ENCODE results near the gene PAXX. TPM values are rescaled to one million over a fixed set of nuclear protein-coding genes. Genes with fewer than 3 reads are reported as not detected.

PAXX gene
- total and polyA plus RNA-seq, 9 of the 15 experiments (the other 6 are each of a cell fraction or from before 2014, with no cell fraction given), result 1.2 to 175 (median 38.5) TPM

DNA sequence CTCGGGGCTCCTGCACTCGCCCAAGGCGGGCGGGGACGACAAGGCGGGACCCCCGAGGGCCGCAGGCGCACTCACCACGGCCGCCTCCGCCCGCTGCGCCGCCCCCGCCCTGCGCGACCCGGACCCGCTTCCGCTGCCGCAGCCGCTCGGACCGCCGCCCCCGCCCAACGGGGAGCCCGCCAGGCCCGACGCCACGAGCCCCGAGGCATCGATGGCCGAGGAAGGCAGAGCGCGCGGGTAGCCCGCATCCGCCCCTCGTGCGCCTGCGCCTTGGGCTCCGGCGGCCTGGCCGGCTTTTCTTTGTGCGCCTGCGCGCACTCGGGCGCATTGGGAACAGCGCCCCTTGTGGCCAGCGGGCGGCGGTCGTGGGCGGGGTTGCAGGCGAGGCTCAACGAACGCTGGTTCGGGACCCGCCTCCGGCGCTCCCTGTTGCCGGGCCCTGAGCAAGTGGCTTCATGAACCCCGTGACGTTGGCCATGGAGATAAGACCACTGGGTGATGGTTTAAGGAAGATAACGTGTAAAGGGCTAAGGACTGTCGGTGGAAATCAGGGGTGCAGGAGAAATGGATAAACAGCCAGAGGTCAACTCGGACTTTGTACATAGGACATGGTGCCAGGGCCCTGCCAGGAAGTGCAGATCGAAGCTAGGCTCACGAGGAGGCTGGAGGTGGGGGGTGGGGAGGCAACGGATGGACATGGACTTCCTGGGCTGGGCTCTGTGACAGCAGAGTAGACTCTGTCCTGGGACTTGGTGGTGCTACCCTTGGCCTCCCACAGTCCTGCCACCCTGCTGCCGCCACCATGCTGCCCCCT, 47.5 kb upstream of the PAXX start, which contains the start of the genes C8G and FBXW5 (continued):
- TF ChIP-seq TEAD1 (CRISPR knock-in tag; IDR thresholded peaks at IDR 0.05) (peak; percentile 62 to 82; a peak in 2 of 4 replicates), NFATC3 (IDR thresholded peaks at IDR 0.05) (no peak), ZNF175 (CRISPR knock-in tag; IDR thresholded peaks at IDR 0.05; ENCODE audit: low read depth) (no peak), BCL6 (CRISPR knock-in tag; IDR thresholded peaks at IDR 0.05) (no peak), HNRNPL (IDR thresholded peaks at IDR 0.05; ENCODE audit: low read depth, low read length) (no peak), CHCHD3 (CRISPR knock-in tag; IDR thresholded peaks at IDR 0.05) (no peak), ZNF507 (tag; conservative IDR thresholded peaks at IDR 0.05) (no peak), ZNF79 (CRISPR knock-in tag; IDR thresholded peaks at IDR 0.05; ENCODE audit: low read depth) (no peak), CHD4 (IDR thresholded peaks at IDR 0.05; ENCODE audit: insufficient read depth, insufficient replicate concordance, low read depth, low read length, poor library complexity, severe bottlenecking) (no peak), HDAC6 (IDR thresholded peaks at IDR 0.05; ENCODE audit: low read depth, low read length) (no peak), PTBP1 (IDR thresholded peaks at IDR 0.05; ENCODE audit: low read depth, low read length) (no peak), ZNF316 (IDR thresholded peaks at IDR 0.05) (no peak), C11orf30 (IDR thresholded peaks at IDR 0.05; ENCODE audit: low read depth) (no peak), HIVEP1 (CRISPR knock-in tag; IDR thresholded peaks at IDR 0.05) (peak; percentile 80; the same call in 1 of the 2 replicates), ZNF146 (CRISPR knock-in tag; IDR thresholded peaks at IDR 0.05; ENCODE audit: unreplicated experiment) (no peak)
- TF ChIP-seq, protein P1, sequence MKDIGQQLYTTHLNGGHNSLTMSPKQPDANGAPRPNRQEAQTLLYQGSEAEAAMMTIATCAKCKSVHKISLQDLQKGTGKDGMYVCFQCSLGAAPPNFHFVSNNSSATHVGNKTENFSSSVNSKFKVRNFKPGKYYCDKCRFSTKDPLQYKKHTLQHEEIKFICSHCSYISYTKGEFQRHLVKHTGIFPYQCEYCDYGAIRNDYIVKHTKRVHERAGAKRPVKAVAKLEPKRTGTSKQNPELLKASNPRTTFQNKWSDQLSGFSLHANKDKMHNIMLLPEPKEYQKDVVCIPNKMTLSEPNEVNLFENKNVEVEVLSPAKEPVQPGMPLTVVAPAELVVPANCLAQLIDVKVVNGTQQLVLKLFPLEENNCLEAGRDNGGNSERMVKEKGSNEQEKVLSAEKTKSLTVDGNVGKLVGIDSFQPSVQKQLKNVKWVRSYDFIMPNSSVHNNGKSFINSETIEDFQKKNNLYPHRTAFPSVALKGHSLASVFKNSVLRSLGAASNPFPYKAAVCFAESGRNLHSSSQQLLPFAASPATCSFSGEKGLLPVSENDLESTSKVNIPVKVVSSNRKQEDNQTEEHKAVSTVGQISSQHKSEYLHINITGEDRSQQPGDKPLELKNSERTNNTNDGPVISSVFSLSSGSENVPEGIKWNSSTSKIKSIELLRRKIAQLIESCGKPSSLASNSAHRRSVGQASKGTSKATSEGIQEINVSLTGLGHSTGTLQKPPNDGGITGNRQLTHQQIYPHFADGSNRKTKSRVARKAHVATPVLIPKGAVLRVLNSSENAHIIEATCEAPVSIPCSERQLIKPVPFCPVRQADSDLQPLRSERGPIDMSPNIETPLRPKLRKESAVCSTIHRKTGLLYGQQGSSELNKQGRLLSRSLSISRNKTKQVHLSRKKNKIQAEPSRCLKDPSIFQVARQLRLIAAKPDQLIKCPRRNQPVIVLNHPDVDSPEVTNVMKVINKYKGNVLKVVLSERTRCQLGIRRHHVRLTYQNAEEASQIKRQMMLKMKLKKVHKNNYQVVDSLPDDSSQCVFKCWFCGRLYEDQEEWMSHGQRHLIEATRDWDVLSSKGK (CRISPR knock-in tag; IDR thresholded peaks at IDR 0.05), result no peak
- TF ChIP-seq, protein P2, sequence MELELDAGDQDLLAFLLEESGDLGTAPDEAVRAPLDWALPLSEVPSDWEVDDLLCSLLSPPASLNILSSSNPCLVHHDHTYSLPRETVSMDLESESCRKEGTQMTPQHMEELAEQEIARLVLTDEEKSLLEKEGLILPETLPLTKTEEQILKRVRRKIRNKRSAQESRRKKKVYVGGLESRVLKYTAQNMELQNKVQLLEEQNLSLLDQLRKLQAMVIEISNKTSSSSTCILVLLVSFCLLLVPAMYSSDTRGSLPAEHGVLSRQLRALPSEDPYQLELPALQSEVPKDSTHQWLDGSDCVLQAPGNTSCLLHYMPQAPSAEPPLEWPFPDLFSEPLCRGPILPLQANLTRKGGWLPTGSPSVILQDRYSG (tag; conservative IDR thresholded peaks at IDR 0.05; ENCODE audit: low read depth), result no peak
- TF ChIP-seq, protein P3, sequence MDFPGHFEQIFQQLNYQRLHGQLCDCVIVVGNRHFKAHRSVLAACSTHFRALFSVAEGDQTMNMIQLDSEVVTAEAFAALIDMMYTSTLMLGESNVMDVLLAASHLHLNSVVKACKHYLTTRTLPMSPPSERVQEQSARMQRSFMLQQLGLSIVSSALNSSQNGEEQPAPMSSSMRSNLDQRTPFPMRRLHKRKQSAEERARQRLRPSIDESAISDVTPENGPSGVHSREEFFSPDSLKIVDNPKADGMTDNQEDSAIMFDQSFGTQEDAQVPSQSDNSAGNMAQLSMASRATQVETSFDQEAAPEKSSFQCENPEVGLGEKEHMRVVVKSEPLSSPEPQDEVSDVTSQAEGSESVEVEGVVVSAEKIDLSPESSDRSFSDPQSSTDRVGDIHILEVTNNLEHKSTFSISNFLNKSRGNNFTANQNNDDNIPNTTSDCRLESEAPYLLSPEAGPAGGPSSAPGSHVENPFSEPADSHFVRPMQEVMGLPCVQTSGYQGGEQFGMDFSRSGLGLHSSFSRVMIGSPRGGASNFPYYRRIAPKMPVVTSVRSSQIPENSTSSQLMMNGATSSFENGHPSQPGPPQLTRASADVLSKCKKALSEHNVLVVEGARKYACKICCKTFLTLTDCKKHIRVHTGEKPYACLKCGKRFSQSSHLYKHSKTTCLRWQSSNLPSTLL (IDR thresholded peaks at IDR 0.05), result peak; percentile 32; the same call in 1 of the 2 replicates
- TF ChIP-seq, protein P4, sequence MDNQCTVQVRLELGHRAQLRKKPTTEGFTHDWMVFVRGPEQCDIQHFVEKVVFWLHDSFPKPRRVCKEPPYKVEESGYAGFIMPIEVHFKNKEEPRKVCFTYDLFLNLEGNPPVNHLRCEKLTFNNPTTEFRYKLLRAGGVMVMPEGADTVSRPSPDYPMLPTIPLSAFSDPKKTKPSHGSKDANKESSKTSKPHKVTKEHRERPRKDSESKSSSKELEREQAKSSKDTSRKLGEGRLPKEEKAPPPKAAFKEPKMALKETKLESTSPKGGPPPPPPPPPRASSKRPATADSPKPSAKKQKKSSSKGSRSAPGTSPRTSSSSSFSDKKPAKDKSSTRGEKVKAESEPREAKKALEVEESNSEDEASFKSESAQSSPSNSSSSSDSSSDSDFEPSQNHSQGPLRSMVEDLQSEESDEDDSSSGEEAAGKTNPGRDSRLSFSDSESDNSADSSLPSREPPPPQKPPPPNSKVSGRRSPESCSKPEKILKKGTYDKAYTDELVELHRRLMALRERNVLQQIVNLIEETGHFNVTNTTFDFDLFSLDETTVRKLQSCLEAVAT (IDR thresholded peaks at IDR 0.05), result peak in 1 of 2 experiments; percentile 99; a peak in 2 of 4 replicates
- TF ChIP-seq, protein P5, sequence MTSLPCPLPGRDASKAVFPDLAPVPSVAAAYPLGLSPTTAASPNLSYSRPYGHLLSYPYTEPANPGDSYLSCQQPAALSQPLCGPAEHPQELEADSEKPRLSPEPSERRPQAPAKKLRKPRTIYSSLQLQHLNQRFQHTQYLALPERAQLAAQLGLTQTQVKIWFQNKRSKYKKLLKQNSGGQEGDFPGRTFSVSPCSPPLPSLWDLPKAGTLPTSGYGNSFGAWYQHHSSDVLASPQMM (CRISPR knock-in tag; IDR thresholded peaks at IDR 0.05), result no peak

All from K562 (cell line).